ENCODE results near the gene RBM20. TPM values are rescaled to one million over a fixed set of nuclear protein-coding genes. Genes with fewer than 3 reads are reported as not detected.
"Not testable (repeated sequence)": the region's sequence is repeated elsewhere in the genome, so short reads cannot be mapped to it uniquely, and the experiment has no call there.

The RBM20 gene
- total RNA-seq, 1 donor = 0.09 TPM

- DNase-seq (ENCODE audit: low read depth) = no peak
- H3K4me3 ChIP-seq (ENCODE audit: low read depth, low read length) = no peak overlapping the region
- no peak for TF ChIP-seq CTCF (IDR thresholded peaks at IDR 0.05; ENCODE audit: insufficient read depth, low read length)
Observed at GRCh38 chr10:110762109-110762848, 118.1 kb downstream of the RBM20 start.

DNA sequence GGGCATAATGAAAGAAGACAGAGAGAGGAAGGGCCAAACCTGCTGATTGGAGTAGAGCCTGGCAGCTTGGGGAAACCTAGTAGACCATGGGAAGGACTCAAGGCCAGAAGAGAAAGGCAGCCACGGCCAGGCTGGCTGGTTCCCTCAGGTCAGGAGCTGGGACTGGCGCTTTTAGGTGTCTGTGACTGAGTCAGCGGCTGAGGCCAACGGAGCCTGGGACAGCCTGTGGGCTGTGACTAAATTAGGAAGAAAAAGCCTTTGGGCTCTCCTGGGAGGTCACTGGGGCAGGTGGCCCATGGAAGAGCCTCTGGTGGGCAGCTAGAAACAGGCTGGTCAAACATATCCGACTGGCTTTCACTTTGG, 118.7 kb downstream of the RBM20 start:
- no peak overlapping the region for H3K4me3 ChIP-seq (ENCODE audit: low read depth, low read length)

DNA sequence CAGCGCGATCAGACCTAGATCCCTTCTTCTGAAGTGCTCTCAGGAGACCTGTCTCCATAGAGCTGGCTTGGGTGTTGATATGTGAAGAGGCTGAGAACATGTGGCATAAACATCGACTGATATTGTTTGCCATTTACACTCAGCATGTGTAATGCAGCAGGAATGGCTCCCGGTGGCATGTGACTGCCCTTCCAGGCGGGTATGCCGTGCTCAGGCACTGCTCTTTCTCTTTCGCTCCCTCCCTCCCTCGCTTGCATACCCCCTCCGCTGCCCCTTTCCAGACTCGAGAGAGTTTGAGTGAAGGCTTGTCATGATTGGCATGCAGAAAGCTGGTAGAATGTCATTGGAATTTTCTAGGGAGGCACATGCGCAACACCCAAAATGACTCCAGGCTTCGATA, 120.2 kb downstream of the RBM20 start:
- no peak for DNase-seq (ENCODE audit: low read depth)
- no peak for TF ChIP-seq CTCF (IDR thresholded peaks at IDR 0.05; ENCODE audit: insufficient read depth, low read length)
- H3K4me3 ChIP-seq (ENCODE audit: low read depth, low read length) = no peak overlapping the region

More for the DNA sequence above, 118.7 kb downstream of the RBM20 start:
- TF ChIP-seq CTCF (IDR thresholded peaks at IDR 0.05; ENCODE audit: insufficient read depth, low read length) = no peak
- no peak for DNase-seq (ENCODE audit: low read depth)

DNA sequence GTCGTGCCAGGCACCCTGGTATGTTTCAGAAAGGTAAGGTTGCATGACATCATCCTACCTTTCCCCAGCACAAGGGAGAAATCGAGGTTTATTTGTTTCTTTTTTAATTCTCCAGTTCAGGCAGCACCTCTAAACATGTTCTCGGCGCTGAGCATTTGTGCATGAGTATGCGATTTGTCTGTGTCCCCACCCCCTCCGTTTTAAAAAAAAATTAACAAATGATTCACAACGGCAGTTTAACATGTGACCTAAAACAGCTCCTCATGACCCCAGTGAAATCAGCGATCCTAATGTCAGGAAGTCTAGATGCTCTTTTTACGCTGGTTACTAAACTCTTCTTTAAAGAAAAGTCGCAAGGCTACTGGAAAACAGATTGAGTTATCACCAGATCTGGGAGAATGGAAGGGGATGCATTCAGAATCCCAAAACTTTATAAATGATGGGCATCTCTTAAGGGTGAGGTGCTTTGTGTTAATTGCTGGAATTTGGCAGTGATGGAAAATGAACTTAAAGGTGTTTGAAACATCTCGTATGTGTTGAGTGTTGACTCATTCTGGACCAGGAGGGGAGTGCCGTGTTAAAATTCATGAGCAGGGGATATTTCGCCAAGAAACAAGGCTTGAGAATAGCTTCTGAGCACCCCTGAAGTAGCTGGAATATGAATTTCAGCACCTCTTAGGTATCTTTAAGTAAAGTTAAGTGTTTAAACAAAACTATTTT, 120.8 kb downstream of the RBM20 start:
- no peak for TF ChIP-seq CTCF (IDR thresholded peaks at IDR 0.05; ENCODE audit: insufficient read depth, low read length)
- H3K4me3 ChIP-seq (ENCODE audit: low read depth, low read length) = no peak overlapping the region

GRCh38 chr10:110765513-110766319, 121.6 kb downstream of the RBM20 start:
- no peak for TF ChIP-seq CTCF (IDR thresholded peaks at IDR 0.05; ENCODE audit: insufficient read depth, low read length)
- H3K4me3 ChIP-seq (ENCODE audit: low read depth, low read length) = no peak overlapping the region
- DNase-seq (ENCODE audit: low read depth) = peak; percentile 9

More for the DNA sequence above, 120.8 kb downstream of the RBM20 start:
- DNase-seq (ENCODE audit: low read depth) = no peak

- not testable (repeated sequence) for H3K4me3 ChIP-seq (ENCODE audit: low read depth, low read length); DNase-seq (ENCODE audit: low read depth)
Observed at GRCh38 chr10:110767601-110768000, 123.5 kb downstream of the RBM20 start.

DNA sequence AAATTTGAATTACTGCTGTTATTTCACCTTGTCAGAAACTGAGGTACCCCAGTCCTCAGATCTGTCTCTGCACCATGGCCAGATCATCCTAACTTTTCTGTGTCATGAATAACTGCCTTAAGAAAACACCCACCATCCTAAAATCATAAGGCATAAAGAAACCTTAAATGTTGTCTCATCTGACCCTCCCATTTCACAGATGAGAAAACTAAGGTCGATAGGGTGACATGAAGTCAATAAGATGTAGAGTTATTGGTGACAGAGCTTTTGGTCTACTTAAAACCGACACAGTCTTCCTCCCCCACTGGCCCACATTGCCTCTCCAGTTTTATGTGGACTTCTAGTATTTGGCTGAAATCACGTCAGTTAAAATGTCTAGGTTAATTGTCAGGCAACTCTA, 126.1 kb downstream of the RBM20 start:
- TF ChIP-seq CTCF (IDR thresholded peaks at IDR 0.05; ENCODE audit: insufficient read depth, low read length) = no peak
- H3K4me3 ChIP-seq (ENCODE audit: low read depth, low read length) = no peak overlapping the region
- DNase-seq (ENCODE audit: low read depth) = no peak
